Osteoblast (primary cell): ENCODE data around the gene ORMDL3. TPM values are rescaled to one million over a fixed set of nuclear protein-coding genes. Genes with fewer than 3 reads are reported as not detected.

ENCODE experiments used
- DNase-seq: peaks from one replicate; pipeline ENCODE4 v3.0.0; 2011; ENCODE audit warnings: low spot score, mixed read lengths; ENCODE audit not compliant: insufficient read length; ENCODE audit errors: missing footprints
- H2AFZ ChIP-seq: 2 replicates; pipeline ENCODE4 v1.6.0; 2011; ENCODE audit warnings: mild to moderate bottlenecking, low read length
- H3K27ac ChIP-seq: 2 replicates; pipeline ENCODE4 v1.5.1; 2011; ENCODE audit warnings: mild to moderate bottlenecking, low read depth, low read length, moderate library complexity
- H3K27me3 ChIP-seq: 2 replicates; pipeline ENCODE4 v1.6.0; 2012; ENCODE audit warnings: mild to moderate bottlenecking, control low read depth, inconsistent platforms, low read length, moderate library complexity; ENCODE audit not compliant: insufficient read depth
- H3K36me3 ChIP-seq: 2 replicates; pipeline ENCODE4 v1.5.1; 2011; ENCODE audit warnings: mild to moderate bottlenecking, low read length, control low read depth, moderate library complexity; ENCODE audit not compliant: insufficient read depth
- H3K4me1 ChIP-seq: 2 replicates; pipeline ENCODE4 v1.5.1; 2011; ENCODE audit warnings: mild to moderate bottlenecking, low read length, control low read depth, moderate library complexity; ENCODE audit not compliant: insufficient read depth
- H3K4me2 ChIP-seq: 2 replicates; pipeline ENCODE4 v1.6.0; 2011; ENCODE audit warnings: mild to moderate bottlenecking, low read length; ENCODE audit not compliant: insufficient read depth
- H3K4me3 ChIP-seq: fragments of 200-600 bp; sonication (generic); 3 replicates; pipeline ENCODE4 v1.5.1; 2012; ENCODE audit warnings: mild to moderate bottlenecking, low read length, inconsistent platforms; ENCODE audit not compliant: insufficient read depth
- H3K79me2 ChIP-seq: 2 replicates; pipeline ENCODE4 v1.6.0; 2012; ENCODE audit warnings: mild to moderate bottlenecking, low read length, control low read depth, inconsistent platforms; ENCODE audit not compliant: insufficient read depth
- H3K9me3 ChIP-seq: 2 replicates; pipeline ENCODE4 v1.5.1; 2011; ENCODE audit warnings: low read depth, low read length, control low read depth
- H4K20me1 ChIP-seq: 2 replicates; pipeline ENCODE4 v1.6.0; 2012; ENCODE audit warnings: mild to moderate bottlenecking, low read length, control low read depth; ENCODE audit not compliant: insufficient read depth
- total RNA-seq: library from RNA; depleted of rRNA; stranded (reverse); fragments of >200 nt; gene quantifications from 2 replicates; pipeline ENCODE4 v1.2.3, GENCODE V29; 2012
- TF ChIP-seq, protein P1 (sequence below): IDR thresholded peaks from 2 replicates; pipeline ENCODE4 v1.5.1; 2011; ENCODE audit warnings: mild to moderate bottlenecking, low read depth, low read length, moderate library complexity; ENCODE audit errors: extremely low read depth

The ORMDL3 gene
- total RNA-seq, 1 donor, result 39.8 TPM

GRCh38 chr17:39962642-39963220 is 35.3 kb upstream of the ORMDL3 start, which contains the start of gene GSDMA:
Gene GSDMA, plus strand, starts transcription at chr17:39963004. Its CDS starts 2,684 bp downstream, at chr17:39965688.
- Histone ChIP-seq H3K9me3 (no peaks in the 10 kb centered on the region), H3K27me3 (peaks cover 15% of the 10 kb centered on the region), H3K4me1 (peaks cover 7% of the 10 kb centered on the region), H3K4me2 (no peak within 1 kb of the TSS), H2AFZ (no peak within 1 kb of the TSS), H3K4me3 (no peak within 1 kb of the TSS), H4K20me1 (no peaks in the 10 kb centered on the region), H3K27ac (no peak within 1 kb of the TSS), H3K79me2 (no peaks in the 10 kb centered on the region), H3K36me3 (no peaks in the 10 kb centered on the region)
- no peak for DNase-seq
- TF ChIP-seq, protein P1, sequence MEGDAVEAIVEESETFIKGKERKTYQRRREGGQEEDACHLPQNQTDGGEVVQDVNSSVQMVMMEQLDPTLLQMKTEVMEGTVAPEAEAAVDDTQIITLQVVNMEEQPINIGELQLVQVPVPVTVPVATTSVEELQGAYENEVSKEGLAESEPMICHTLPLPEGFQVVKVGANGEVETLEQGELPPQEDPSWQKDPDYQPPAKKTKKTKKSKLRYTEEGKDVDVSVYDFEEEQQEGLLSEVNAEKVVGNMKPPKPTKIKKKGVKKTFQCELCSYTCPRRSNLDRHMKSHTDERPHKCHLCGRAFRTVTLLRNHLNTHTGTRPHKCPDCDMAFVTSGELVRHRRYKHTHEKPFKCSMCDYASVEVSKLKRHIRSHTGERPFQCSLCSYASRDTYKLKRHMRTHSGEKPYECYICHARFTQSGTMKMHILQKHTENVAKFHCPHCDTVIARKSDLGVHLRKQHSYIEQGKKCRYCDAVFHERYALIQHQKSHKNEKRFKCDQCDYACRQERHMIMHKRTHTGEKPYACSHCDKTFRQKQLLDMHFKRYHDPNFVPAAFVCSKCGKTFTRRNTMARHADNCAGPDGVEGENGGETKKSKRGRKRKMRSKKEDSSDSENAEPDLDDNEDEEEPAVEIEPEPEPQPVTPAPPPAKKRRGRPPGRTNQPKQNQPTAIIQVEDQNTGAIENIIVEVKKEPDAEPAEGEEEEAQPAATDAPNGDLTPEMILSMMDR, result no peak

GRCh38 chr17:39960524-39961041 is 33.2 kb upstream of the ORMDL3 start:
- no peaks in the 10 kb centered on the region for H3K79me2 ChIP-seq
- H4K20me1 ChIP-seq, result no peaks in the 10 kb centered on the region
- no peak overlapping the region for H3K4me3 ChIP-seq
- no peak overlapping the region for H2AFZ ChIP-seq
- H3K4me2 ChIP-seq, result no peak overlapping the region
- peaks cover 7% of the 10 kb centered on the region for H3K4me1 ChIP-seq
- H3K27ac ChIP-seq, result no peak overlapping the region
- H3K9me3 ChIP-seq, result no peaks in the 10 kb centered on the region
- H3K27me3 ChIP-seq, result peaks cover 11% of the 10 kb centered on the region
- H3K36me3 ChIP-seq, result no peaks in the 10 kb centered on the region
- TF ChIP-seq, protein P1, result no peak
- no peak for DNase-seq

- H3K27ac ChIP-seq, result no peak overlapping the region
- no peaks in the 10 kb centered on the region for H3K9me3 ChIP-seq
- no peaks in the 10 kb centered on the region for H4K20me1 ChIP-seq
- DNase-seq, result no peak
- H3K4me1 ChIP-seq, result peaks cover 15% of the 10 kb centered on the region
- H3K79me2 ChIP-seq, result no peaks in the 10 kb centered on the region
- H3K36me3 ChIP-seq, result no peaks in the 10 kb centered on the region
- H2AFZ ChIP-seq, result no peak overlapping the region
- TF ChIP-seq, protein P1, result no peak
- no peak overlapping the region for H3K4me2 ChIP-seq
- no peak overlapping the region for H3K4me3 ChIP-seq
- no peaks in the 10 kb centered on the region for H3K27me3 ChIP-seq
These were observed 28.4 kb upstream of the ORMDL3 start for GRCh38 chr17:39955726-39956225.

GRCh38 chr17:39954876-39955275 is 27.5 kb upstream of the ORMDL3 start:
- no peak overlapping the region for H3K4me2 ChIP-seq
- H3K79me2 ChIP-seq, result no peaks in the 10 kb centered on the region
- DNase-seq, result no peak
- H3K27ac ChIP-seq, result no peak overlapping the region
- TF ChIP-seq, protein P1, result no peak
- H3K9me3 ChIP-seq, result no peaks in the 10 kb centered on the region
- H3K4me1 ChIP-seq, result peaks cover 10% of the 10 kb centered on the region
- H2AFZ ChIP-seq, result peak overlapping the region; percentile 22
- H3K36me3 ChIP-seq, result no peaks in the 10 kb centered on the region
- no peak overlapping the region for H3K4me3 ChIP-seq
- H4K20me1 ChIP-seq, result no peaks in the 10 kb centered on the region
- no peaks in the 10 kb centered on the region for H3K27me3 ChIP-seq
